Measurements from ENCODE around the gene SMIM38.

- no peak for TF ChIP-seq POLR2AphosphoS5 (IDR thresholded peaks at IDR 0.05; ENCODE audit: low read depth, low read length)
- TF ChIP-seq SIN3A (IDR thresholded peaks at IDR 0.05; ENCODE audit: borderline replicate concordance, low read depth, low read length), result no peak
- no peak for TF ChIP-seq CTCF (IDR thresholded peaks at IDR 0.05)
- TF ChIP-seq GABPA (IDR thresholded peaks at IDR 0.05; ENCODE audit: low read depth), result no peak
- TF ChIP-seq NRF1 (IDR thresholded peaks at IDR 0.05; ENCODE audit: low read depth, low read length), result no peak
- TF ChIP-seq YY1 (IDR thresholded peaks at IDR 0.05; ENCODE audit: low read depth), result no peak
- no peak for TF ChIP-seq EP300 (IDR thresholded peaks at IDR 0.05; ENCODE audit: borderline replicate concordance in 1 of 2, low read depth in 1 of 2, low read length in 1 of 2)
- TF ChIP-seq RAD21 (IDR thresholded peaks at IDR 0.05; ENCODE audit: low read length), result no peak
- no peak for TF ChIP-seq PBX3 (IDR thresholded peaks at IDR 0.05)
Observed at GRCh38 chr11:69180726-69181125, 25.0 kb downstream of the SMIM38 start.

All from SK-N-SH (cell line).